IMR-90 (cell line): ENCODE results near the gene MAPKAPK5. TPM values are rescaled to one million over a fixed set of nuclear protein-coding genes. Genes with fewer than 3 reads are reported as not detected.

Source experiments
- ATAC-seq: fragments of 200-7000 bp; cut with Tn5 transposase; 2 replicates; pipeline ENCODE4 v1.9.1; 2020; ENCODE audit warnings: low read depth, mild to moderate bottlenecking, moderate library complexity
- BruUV-seq: library from RNA; stranded (reverse); fragments of 400-500 nt; replicated peaks from 2 replicates; lab custom pipeline; 2021; lab: Mats Ljungman, UMichigan
- CTCF ChIA-PET: fragments of 300-600 bp; formaldehyde crosslinking; extraction: SDS; loops from one replicate; lab custom pipeline; 2021; ENCODE audit warnings: antibody characterized with exemption; lab: Yijun Ruan, JAX
- POLR2A ChIA-PET: fragments of 300-600 bp; sonication (Branson Sonifier 250); formaldehyde crosslinking; loops from one replicate; lab custom pipeline; 2022; ENCODE audit warnings: antibody characterized with exemption; ENCODE audit not compliant: unreplicated experiment; lab: Charles Lee
- DNase-seq: peaks from one replicate; pipeline ENCODE4 v3.0.0; 2013
- H2AFZ ChIP-seq: replicated peaks from 2 replicates; pipeline ENCODE3; 2013; ENCODE audit warnings: low read length, mild to moderate bottlenecking; ENCODE audit not compliant: poor library complexity
- H2AK5ac ChIP-seq: 2 replicates; pipeline ENCODE4 v1.6.1; 2013; ENCODE audit warnings: low read depth, low read length, inconsistent platforms
- H2AK9ac ChIP-seq: replicated peaks from 2 replicates; pipeline ENCODE3; 2013; ENCODE audit warnings: mild to moderate bottlenecking, low read depth, low read length, moderate library complexity; ENCODE audit not compliant: poor library complexity
- H2BK120ac ChIP-seq: 2 replicates; pipeline ENCODE4 v1.6.1; 2013; ENCODE audit warnings: low read depth, low read length, inconsistent platforms
- H2BK15ac ChIP-seq: 3 replicates; pipeline ENCODE4 v1.6.1; 2013; ENCODE audit warnings: low read depth, low read length, inconsistent platforms
- H2BK20ac ChIP-seq: 2 replicates; pipeline ENCODE4 v1.6.1; 2013; ENCODE audit warnings: low read depth, mild to moderate bottlenecking, inconsistent platforms, low read length, moderate library complexity
- H2BK5ac ChIP-seq: 2 replicates; pipeline ENCODE4 v1.6.1; 2013; ENCODE audit warnings: mild to moderate bottlenecking, low read depth, low read length, inconsistent platforms; ENCODE audit not compliant: poor library complexity, severe bottlenecking
- H3K14ac ChIP-seq: replicated peaks from 2 replicates; pipeline ENCODE4 v1.6.1; 2013; ENCODE audit warnings: low read depth, low read length, inconsistent platforms
- H3K18ac ChIP-seq: 2 replicates; pipeline ENCODE4 v1.6.1; 2013; ENCODE audit warnings: low read depth, low read length, control low read depth
- H3K23ac ChIP-seq: 2 replicates; pipeline ENCODE4 v1.6.1; 2013; ENCODE audit warnings: low read depth, low read length, inconsistent platforms
- H3K27ac ChIP-seq: 2 replicates; pipeline ENCODE4 v1.5.1; 2013; ENCODE audit warnings: mild to moderate bottlenecking, control low read depth, low read length; ENCODE audit not compliant: insufficient read depth
- H3K27me3 ChIP-seq: 2 replicates; pipeline ENCODE4 v1.6.1; 2013; ENCODE audit warnings: low read length; ENCODE audit not compliant: control insufficient read depth, insufficient read depth
- H3K36me3 ChIP-seq: 2 replicates; pipeline ENCODE4 v1.6.1; 2013; ENCODE audit warnings: low read length, mixed read lengths; ENCODE audit not compliant: control insufficient read depth, insufficient read depth
- H3K4ac ChIP-seq: 2 replicates; pipeline ENCODE4 v1.6.1; 2013; ENCODE audit warnings: low read depth, low read length, inconsistent platforms
- H3K4me1 ChIP-seq: 2 replicates; pipeline ENCODE4 v1.6.1; 2013; ENCODE audit warnings: low read length, mixed read lengths; ENCODE audit not compliant: control insufficient read depth, insufficient read depth
- H3K4me2 ChIP-seq: 2 replicates; pipeline ENCODE4 v1.6.1; 2013; ENCODE audit warnings: low read depth, mild to moderate bottlenecking, control low read depth, low read length, moderate library complexity
- H3K4me3 ChIP-seq: 2 replicates; pipeline ENCODE4 v1.5.1; 2013; ENCODE audit warnings: low read depth, mild to moderate bottlenecking, control low read depth, low read length, moderate library complexity; ENCODE audit not compliant: insufficient read depth
- H3K56ac ChIP-seq: 2 replicates; pipeline ENCODE4 v1.6.1; 2013; ENCODE audit warnings: low read length, inconsistent platforms; ENCODE audit not compliant: insufficient read depth; ENCODE audit errors: extremely low read depth
- H3K79me1 ChIP-seq, 2 experiments: 2 replicates each; pipeline ENCODE4 v1.6.1; 2013; ENCODE audit warnings: low read length in 2 of 2, inconsistent platforms in 1 of 2, low read depth in 1 of 2
- H3K9ac ChIP-seq: 2 replicates; pipeline ENCODE4 v1.6.1; 2013; ENCODE audit warnings: low read depth, low read length, control low read depth
- H3K9me1 ChIP-seq: 2 replicates; pipeline ENCODE4 v1.6.1; 2013; ENCODE audit warnings: low read length, inconsistent platforms; ENCODE audit not compliant: insufficient read depth
- H3K9me3 ChIP-seq: 2 replicates; pipeline ENCODE4 v1.6.1; 2013; ENCODE audit warnings: low read length; ENCODE audit not compliant: control insufficient read depth, insufficient read depth
- H4K20me1 ChIP-seq: 2 replicates; pipeline ENCODE4 v1.6.1; 2013; ENCODE audit warnings: low read length, inconsistent platforms; ENCODE audit not compliant: insufficient read depth
- H4K5ac ChIP-seq: 2 replicates; pipeline ENCODE4 v1.6.1; 2013; ENCODE audit warnings: mild to moderate bottlenecking, low read depth, low read length, control low read depth
- H4K8ac ChIP-seq, 2 experiments: 2 replicates each; pipeline ENCODE4 v1.6.1; 2013; ENCODE audit warnings: low read depth in 2 of 2, low read length in 2 of 2, control low read depth in 1 of 2, inconsistent platforms in 1 of 2
- H4K91ac ChIP-seq: 2 replicates; pipeline ENCODE4 v1.6.1; 2013; ENCODE audit warnings: low read depth, low read length, inconsistent platforms; ENCODE audit not compliant: insufficient read depth
- POLR2A ChIP-seq: IDR thresholded peaks from 2 replicates; pipeline ENCODE4 v1.6.1; 2012; ENCODE audit warnings: mild to moderate bottlenecking, low read depth, low read length
- RCOR1 ChIP-seq: IDR thresholded peaks from 2 replicates; pipeline ENCODE4 v1.6.1; 2012; ENCODE audit warnings: mild to moderate bottlenecking, low read length, improper control_type of control experiment; ENCODE audit not compliant: insufficient replicate concordance
- WGBS, 2 experiments: methylation state at CpG; one replicate each; pipeline versions ENCODE4 v1.1.5 to v1.1.7; 2013; ENCODE audit warnings: missing lambda C conversion rate in 2 of 2; ENCODE audit not compliant: insufficient read length in 1 of 2; ENCODE audit errors: extremely low coverage in 2 of 2; 5-methylcytosine and 5-hydroxymethylcytosine counted together
- dilution Hi-C: fragments of 300-500 bp; cut with HindIII; formaldehyde crosslinking; loops from one replicate; pipeline ENCODE4 v1.14.3; 2018; ENCODE audit warnings: low sequenced_read_pairs; ENCODE audit not compliant: unreplicated experiment
- in situ Hi-C: fragments of 300-500 bp; cut with MboI; formaldehyde crosslinking; loops from 3 replicates; pipeline ENCODE4 v1.14.3; 2019; ENCODE audit warnings: low sequenced_read_pairs, inconsistent platforms, mixed read lengths
- intact Hi-C: fragments of 100-400 bp; cut with micrococcal nuclease; formaldehyde crosslinking; loops from 2 replicates; pipeline ENCODE4 v1.10.0; 2022
- polyA plus RNA-seq, 3 experiments: library from polyadenylated mRNA; depleted of rRNA; stranded (reverse); fragments of >200 nt; gene quantifications; 2 replicates each; pipeline ENCODE4 v1.2.3, GENCODE V29; 2012; ENCODE audit warnings: low replicate concordance in 1 of 3
- total RNA-seq: library from RNA; depleted of rRNA; stranded (reverse); fragments of >200 nt; gene quantifications from 2 replicates; pipeline ENCODE4 v1.2.3, GENCODE V29; 2012

MAPKAPK5 gene
- total and polyA plus RNA-seq, 2 of the 4 experiments (the other 2 are of a cell fraction): 35.0 to 44.6 TPM

DNA sequence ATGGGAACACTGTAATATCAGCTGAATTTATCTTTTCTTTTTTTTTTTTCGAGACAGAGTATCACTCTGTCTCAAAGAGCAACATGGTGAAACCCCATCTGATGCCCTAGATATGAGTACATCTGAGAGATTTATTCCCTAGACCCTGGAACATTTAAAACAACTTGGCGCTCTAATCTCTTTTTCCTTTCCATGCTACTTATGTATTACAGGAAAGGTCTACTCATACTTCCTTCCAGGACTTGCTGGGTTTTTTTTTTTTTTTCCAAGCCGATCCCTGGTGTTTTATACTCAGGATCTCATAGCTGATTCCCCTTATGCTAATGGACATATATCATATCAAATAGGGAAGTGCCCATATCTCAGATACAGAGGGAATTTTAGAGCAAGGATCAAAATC is 83.1 kb downstream of the MAPKAPK5 start:
- H3K36me3 ChIP-seq: no peaks in the 10 kb centered on the region
- H3K4me1 ChIP-seq: no peaks in the 10 kb centered on the region
- H2AK5ac ChIP-seq: no peak overlapping the region
- H3K18ac ChIP-seq: no peak overlapping the region
- H3K27ac ChIP-seq: no peak overlapping the region
- no peak overlapping the region for H2BK20ac ChIP-seq
- no peaks in the 10 kb centered on the region for H3K79me1 ChIP-seq
- H4K5ac ChIP-seq: no peak overlapping the region
- BruUV-seq: no TSS peak
- ATAC-seq (no peak), DNase-seq (no peak)
- no peak overlapping the region for H3K9ac ChIP-seq
- in situ Hi-C loops (no loop called here), intact Hi-C loops (no loop called here), dilution Hi-C loops (no loop called here)
- H3K9me3 ChIP-seq: no peaks in the 10 kb centered on the region
- H3K27me3 ChIP-seq: no peaks in the 10 kb centered on the region
- H3K56ac ChIP-seq: no peak overlapping the region
- no peak overlapping the region for H2BK120ac ChIP-seq
- H2AK9ac ChIP-seq: no peak overlapping the region
- no peaks in the 10 kb centered on the region for H4K20me1 ChIP-seq
- no peak overlapping the region for H3K4ac ChIP-seq
- no peak overlapping the region for H4K8ac ChIP-seq
- H3K4me2 ChIP-seq: no peak overlapping the region
- no peak overlapping the region for H3K14ac ChIP-seq
- WGBS, 2 experiments: no CpG with 5 or more reads among the region's 3 CpGs
- H3K4me3 ChIP-seq: no peak overlapping the region
- no peak overlapping the region for H2BK5ac ChIP-seq
- no peak overlapping the region for H2BK15ac ChIP-seq
- no peak overlapping the region for H2AFZ ChIP-seq
- CTCF ChIA-PET: interaction anchor here (0.7 kb wide), 1 partner anchor 166 kb away, joined by 3 read pairs; no protein-coding TSS in a partner anchor
- no peak overlapping the region for H3K23ac ChIP-seq
- H4K91ac ChIP-seq: no peak overlapping the region
- POLR2A ChIA-PET: no interaction called here
- H3K9me1 ChIP-seq: no peaks in the 10 kb centered on the region
- no peak for TF ChIP-seq RCOR1
- no peak for TF ChIP-seq POLR2A
